GM19099 (cell line): ENCODE results near the gene REXO4.

ENCODE experiments used
- POLR2A ChIP-seq: IDR thresholded peaks from 3 replicates; pipeline ENCODE4 v1.6.1; 2011; ENCODE audit warnings: low read depth; ENCODE audit not compliant: insufficient read length; ENCODE audit errors: extremely low read depth

The REXO4 gene

GRCh38 chr9:133436681-133437080 is 18.9 kb upstream of the REXO4 start:
- TF ChIP-seq POLR2A = no peak

GRCh38 chr9:133433351-133433843 is 15.6 kb upstream of the REXO4 start:
- no peak for TF ChIP-seq POLR2A

GRCh38 chr9:133430244-133430643 is 12.4 kb upstream of the REXO4 start:
- no peak for TF ChIP-seq POLR2A

- no peak for TF ChIP-seq POLR2A
These were observed 11.9 kb upstream of the REXO4 start for GRCh38 chr9:133429641-133430161.

- no peak for TF ChIP-seq POLR2A
These were observed 11.4 kb upstream of the REXO4 start for GRCh38 chr9:133429214-133429613.

GRCh38 chr9:133428617-133429101 is 10.8 kb upstream of the REXO4 start:
- TF ChIP-seq POLR2A = no peak

- TF ChIP-seq POLR2A = no peak
These were observed 10.0 kb upstream of the REXO4 start for GRCh38 chr9:133427658-133428348.

GRCh38 chr9:133426011-133426410 is 8.2 kb upstream of the REXO4 start:
- TF ChIP-seq POLR2A = no peak

- no peak for TF ChIP-seq POLR2A
These were observed 7.3 kb upstream of the REXO4 start for GRCh38 chr9:133425049-133425632.

- TF ChIP-seq POLR2A = no peak
These were observed 6.4 kb upstream of the REXO4 start for GRCh38 chr9:133424187-133424586.

GRCh38 chr9:133423216-133423615 is 5.4 kb upstream of the REXO4 start:
- no peak for TF ChIP-seq POLR2A

- peak; percentile 25 for TF ChIP-seq POLR2A
These were observed 4.1 kb upstream of the REXO4 start, which contains the start of gene ADAMTS13 for GRCh38 chr9:133421615-133422542. TSS of gene ADAMTS13 (plus strand) at chr9:133422367. CDS start at chr9:133422444, 77 bp downstream.

GRCh38 chr9:133420392-133420827 is 2.6 kb upstream of the REXO4 start:
- no peak for TF ChIP-seq POLR2A

GRCh38 chr9:133419005-133419404 is 1.2 kb upstream of the REXO4 start:
- no peak for TF ChIP-seq POLR2A

- no peak for TF ChIP-seq POLR2A
These were observed 2.6 kb downstream of the REXO4 start for GRCh38 chr9:133415170-133415569.
